Esophagus squamous epithelium (tissue), 4 donors: ENCODE results near the gene BMP7.

Source experiments
- CTCF ChIP-seq, 6 experiments: fragments of 450-650 bp in 4 of 6; fragments of 200-600 bp in 2 of 6; sonication (generic) in 2 of 6; IDR thresholded peaks; one replicate each; pipeline ENCODE4 v1.5.1; 2016 to 2019; ENCODE audit warnings: antibody characterized with exemption in 6 of 6, mild to moderate bottlenecking in 4 of 6, moderate library complexity in 4 of 6
- POLR2A ChIP-seq, 4 donors: fragments of 450-650 bp; IDR thresholded peaks; one replicate each; pipeline ENCODE4 v1.6.1; 2017; ENCODE audit warnings: antibody characterized with exemption in 4 of 4, mild to moderate bottlenecking in 4 of 4, moderate library complexity in 3 of 4

- TF ChIP-seq CTCF (IDR thresholded peaks at IDR 0.05), result no peak
- TF ChIP-seq POLR2A (IDR thresholded peaks at IDR 0.05), result no peak
Observed at GRCh38 chr20:57156011-57156729, 110.3 kb downstream of the BMP7 start.
